Prostate gland (tissue), 2 donors: ENCODE results near the gene KIAA1328. TPM values are rescaled to one million over a fixed set of nuclear protein-coding genes. Genes with fewer than 3 reads are reported as not detected.

Experiments used
- DNase-seq: peaks from one replicate; pipeline ENCODE4 v3.0.0-alpha.2; 2019; ENCODE audit warnings: low spot score
- H3K27ac ChIP-seq, 2 donors: fragments of 200-600 bp; sonication (generic); 2 replicates each; pipeline ENCODE4 v1.5.1; 2017 to 2019
- H3K27me3 ChIP-seq: fragments of 200-600 bp; sonication (generic); replicated peaks from 2 replicates; pipeline ENCODE4 v1.5.1; 2019; ENCODE audit not compliant: insufficient read depth
- H3K36me3 ChIP-seq, 2 donors: fragments of 200-600 bp; sonication (generic); 1 replicate in 1 of 2; 2 replicates in 1 of 2; pipeline versions ENCODE4 v1.5.1 to v1.8.1; 2017 to 2019
- H3K4me1 ChIP-seq: fragments of 200-600 bp; sonication (generic); replicated peaks from 2 replicates; pipeline ENCODE4 v1.5.1; 2019
- H3K4me3 ChIP-seq, 2 donors: fragments of 200-600 bp; sonication (generic); 2 replicates each; pipeline ENCODE4 v1.5.1; 2017 to 2019
- H3K9me3 ChIP-seq: fragments of 200-600 bp; sonication (generic); 2 replicates; pipeline ENCODE4 v1.5.1; 2017
- POLR2A ChIP-seq: fragments of 450-650 bp; IDR thresholded peaks from one replicate; pipeline ENCODE4 v1.6.1; 2016; ENCODE audit warnings: antibody characterized with exemption, mild to moderate bottlenecking
- POLR2AphosphoS5 ChIP-seq: sonication (generic); formaldehyde crosslinking; IDR thresholded peaks from one replicate; pipeline ENCODE4 v1.6.1; 2017; ENCODE audit warnings: antibody characterized with exemption
- WGBS: methylation state at CpG from one replicate; pipeline ENCODE4 v1.1.5; 2018; 5-methylcytosine and 5-hydroxymethylcytosine counted together
- intact Hi-C: fragments of 100-400 bp; cut with DNase I; formaldehyde crosslinking; loops from one replicate; pipeline ENCODE4 v1.14.2; 2022
- total RNA-seq, 2 donors: library from RNA; depleted of rRNA; stranded (reverse); fragments of >200 nt; gene quantifications; one replicate each; pipeline ENCODE4 v1.1.0, GENCODE V29; 2016
- TF ChIP-seq, protein P1 (sequence below), 4 experiments: fragments of 200-600 bp in 2 of 4; fragments of 450-650 bp in 2 of 4; sonication (generic) in 2 of 4; IDR thresholded peaks; 1 replicate in 3 of 4; 2 replicates in 1 of 4; pipeline ENCODE4 v1.5.1; 2016 to 2019; ENCODE audit warnings: antibody characterized with exemption in 4 of 4, mild to moderate bottlenecking in 2 of 4, moderate library complexity in 2 of 4

The KIAA1328 gene
- total RNA-seq, 2 donors from 2014 or later, result 8.7 to 13.7 TPM

DNA sequence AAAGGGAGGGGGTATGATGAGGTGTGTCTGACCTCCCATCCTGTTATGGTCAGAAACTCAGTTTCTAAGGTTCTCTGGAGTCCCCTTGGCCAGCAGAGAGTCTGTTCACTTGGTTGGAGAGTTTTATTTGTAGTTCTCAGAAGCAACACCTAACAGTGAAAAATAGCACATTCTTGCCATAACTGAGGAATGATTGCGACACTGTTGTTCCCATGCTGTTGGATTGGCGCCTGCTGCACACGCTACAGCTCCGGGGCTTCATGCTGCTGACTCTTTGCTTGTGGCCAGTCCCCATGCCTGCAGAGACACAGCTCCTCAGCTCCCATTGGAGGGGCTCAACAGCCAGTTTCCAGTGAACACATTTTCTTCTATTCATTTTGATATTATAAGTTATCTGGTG is 42.2 kb upstream of the KIAA1328 start:
- Histone ChIP-seq H3K4me3 (no peak overlapping the region), H3K27me3 (no peaks in the 10 kb centered on the region), H3K9me3 (no peaks in the 10 kb centered on the region), H3K36me3 (no peaks in the 10 kb centered on the region), H3K4me1 (no peaks in the 10 kb centered on the region), H3K27ac (peak overlapping the region in 1 of 2 donors; percentile 21)
- TF ChIP-seq POLR2A, result no peak
- TF ChIP-seq, protein P1, sequence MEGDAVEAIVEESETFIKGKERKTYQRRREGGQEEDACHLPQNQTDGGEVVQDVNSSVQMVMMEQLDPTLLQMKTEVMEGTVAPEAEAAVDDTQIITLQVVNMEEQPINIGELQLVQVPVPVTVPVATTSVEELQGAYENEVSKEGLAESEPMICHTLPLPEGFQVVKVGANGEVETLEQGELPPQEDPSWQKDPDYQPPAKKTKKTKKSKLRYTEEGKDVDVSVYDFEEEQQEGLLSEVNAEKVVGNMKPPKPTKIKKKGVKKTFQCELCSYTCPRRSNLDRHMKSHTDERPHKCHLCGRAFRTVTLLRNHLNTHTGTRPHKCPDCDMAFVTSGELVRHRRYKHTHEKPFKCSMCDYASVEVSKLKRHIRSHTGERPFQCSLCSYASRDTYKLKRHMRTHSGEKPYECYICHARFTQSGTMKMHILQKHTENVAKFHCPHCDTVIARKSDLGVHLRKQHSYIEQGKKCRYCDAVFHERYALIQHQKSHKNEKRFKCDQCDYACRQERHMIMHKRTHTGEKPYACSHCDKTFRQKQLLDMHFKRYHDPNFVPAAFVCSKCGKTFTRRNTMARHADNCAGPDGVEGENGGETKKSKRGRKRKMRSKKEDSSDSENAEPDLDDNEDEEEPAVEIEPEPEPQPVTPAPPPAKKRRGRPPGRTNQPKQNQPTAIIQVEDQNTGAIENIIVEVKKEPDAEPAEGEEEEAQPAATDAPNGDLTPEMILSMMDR (IDR thresholded peaks at IDR 0.05), result no peak
- DNase-seq, result peak; percentile 15
- intact Hi-C loops, result no loop called here
- WGBS, result 58% methylated on average over 4 of the region's 4 CpGs

DNA sequence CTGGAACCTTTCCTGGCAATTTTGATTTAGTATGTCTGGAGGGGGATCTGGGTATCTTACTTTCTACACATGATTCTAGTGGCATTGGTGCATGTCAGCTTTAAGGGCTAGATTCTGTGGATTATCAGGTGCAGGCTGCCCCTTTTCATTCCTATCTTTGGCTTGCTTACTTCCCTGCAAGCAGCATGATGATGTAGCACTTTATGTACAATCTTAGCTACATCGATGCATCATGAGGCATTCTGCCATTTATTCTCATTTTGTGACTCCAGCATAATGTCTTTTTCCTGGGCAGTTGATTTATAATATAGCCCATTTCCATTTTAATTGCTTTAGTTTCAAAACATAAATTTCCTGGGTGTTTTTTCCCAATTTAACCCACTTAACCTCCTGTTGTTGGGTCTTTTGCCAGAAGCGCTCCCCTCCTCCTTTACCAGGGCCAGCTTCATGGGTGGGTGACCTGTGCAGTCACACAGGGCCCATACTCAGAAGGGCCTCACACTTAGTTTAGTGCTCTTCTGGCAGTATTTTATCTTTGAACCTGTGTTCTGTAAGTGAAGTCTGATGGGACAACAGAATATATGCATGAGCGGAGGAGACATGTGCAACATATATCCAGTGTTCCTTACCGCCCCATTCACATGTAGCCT is 36.2 kb upstream of the KIAA1328 start:
- no peaks in the 10 kb centered on the region for H3K27me3 ChIP-seq
- H3K9me3 ChIP-seq, result no peaks in the 10 kb centered on the region
- no peak overlapping the region for H3K4me3 ChIP-seq
- TF ChIP-seq POLR2A (no peak), POLR2AphosphoS5 (no peak)
- TF ChIP-seq, protein P1 (IDR thresholded peaks at IDR 0.05), result no peak
- no peak overlapping the region for H3K27ac ChIP-seq
- peaks cover 0 to 3% of the 10 kb centered on the region in 2 donors for H3K36me3 ChIP-seq
- intact Hi-C loops, result no loop called here
- WGBS, result 95% methylated on average over 4 of the region's 4 CpGs
- no peaks in the 10 kb centered on the region for H3K4me1 ChIP-seq
- DNase-seq, result no peak

DNA sequence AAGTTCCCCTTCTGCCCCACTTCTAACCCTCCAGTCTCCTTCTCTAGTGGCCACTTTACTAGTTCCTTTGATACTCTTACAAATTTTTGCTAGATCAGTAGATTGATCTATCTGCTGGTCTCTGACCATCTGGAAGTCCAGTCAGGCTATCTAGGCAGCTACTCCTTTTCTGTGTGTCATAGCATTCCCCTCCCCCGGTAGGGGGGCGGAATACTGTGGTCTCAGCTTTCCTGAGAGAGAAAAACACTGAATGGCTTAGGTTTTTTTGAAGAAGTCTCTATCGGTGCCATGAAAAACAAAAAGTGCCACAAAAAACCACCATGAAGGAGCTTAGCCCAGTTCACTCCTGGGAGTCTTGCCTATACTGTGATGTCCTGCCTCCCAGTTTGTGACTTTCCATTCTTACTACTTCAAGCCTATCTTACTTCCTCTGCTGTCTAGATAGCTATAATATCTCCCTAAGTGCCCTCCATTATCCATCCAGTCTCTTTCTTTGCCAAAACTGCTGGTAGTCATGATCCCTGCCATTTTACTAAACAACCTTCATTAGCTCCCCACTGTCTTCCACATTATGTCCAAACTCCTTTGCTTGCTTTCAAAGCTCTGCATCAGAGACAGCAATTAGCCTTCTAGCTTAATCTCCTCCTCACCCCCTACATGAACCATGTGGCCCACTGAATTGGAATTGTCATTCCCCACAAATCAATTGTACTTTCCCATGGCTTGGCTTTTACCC is 30.0 kb upstream of the KIAA1328 start:
- Histone ChIP-seq H3K4me1 (no peaks in the 10 kb centered on the region), H3K27ac (no peak overlapping the region), H3K4me3 (no peak overlapping the region), H3K9me3 (no peaks in the 10 kb centered on the region), H3K36me3 (peaks cover 0 to 3% of the 10 kb centered on the region in 2 donors), H3K27me3 (no peaks in the 10 kb centered on the region)
- DNase-seq, result no peak
- WGBS, result 87% methylated on average over 3 of the region's 3 CpGs
- TF ChIP-seq POLR2A, result no peak
- no peak for TF ChIP-seq POLR2AphosphoS5
- TF ChIP-seq, protein P1 (IDR thresholded peaks at IDR 0.05), result no peak
- intact Hi-C loops, result no loop called here

DNA sequence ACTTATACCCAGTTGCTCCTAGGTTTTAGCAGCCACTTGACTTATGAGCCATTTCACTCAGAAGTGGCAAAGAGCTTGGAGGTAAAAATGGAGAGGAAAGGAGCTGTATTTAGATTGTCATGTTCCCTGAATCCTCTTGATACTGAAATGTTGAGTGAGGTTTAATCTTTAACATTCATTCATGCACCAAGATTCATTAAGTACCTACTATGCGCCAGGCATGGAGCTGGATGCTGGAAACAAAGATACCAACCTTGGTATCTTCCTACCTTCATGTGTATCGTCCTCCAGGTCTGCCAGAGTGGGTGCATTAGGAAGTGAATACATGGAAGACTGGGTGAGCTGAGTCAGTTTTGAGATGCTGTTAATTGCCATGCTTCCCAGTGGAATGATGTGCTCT is 23.8 kb upstream of the KIAA1328 start:
- Histone ChIP-seq H3K4me3 (no peak overlapping the region), H3K36me3 (no peaks in the 10 kb centered on the region), H3K9me3 (no peaks in the 10 kb centered on the region), H3K27ac (no peak overlapping the region), H3K27me3 (no peaks in the 10 kb centered on the region), H3K4me1 (no peaks in the 10 kb centered on the region)
- DNase-seq, result no peak
- WGBS, result 94% methylated on average over 2 of the region's 2 CpGs
- TF ChIP-seq POLR2A (no peak), POLR2AphosphoS5 (no peak)
- TF ChIP-seq, protein P1 (IDR thresholded peaks at IDR 0.05), result no peak
- intact Hi-C loops, result no loop called here

DNA sequence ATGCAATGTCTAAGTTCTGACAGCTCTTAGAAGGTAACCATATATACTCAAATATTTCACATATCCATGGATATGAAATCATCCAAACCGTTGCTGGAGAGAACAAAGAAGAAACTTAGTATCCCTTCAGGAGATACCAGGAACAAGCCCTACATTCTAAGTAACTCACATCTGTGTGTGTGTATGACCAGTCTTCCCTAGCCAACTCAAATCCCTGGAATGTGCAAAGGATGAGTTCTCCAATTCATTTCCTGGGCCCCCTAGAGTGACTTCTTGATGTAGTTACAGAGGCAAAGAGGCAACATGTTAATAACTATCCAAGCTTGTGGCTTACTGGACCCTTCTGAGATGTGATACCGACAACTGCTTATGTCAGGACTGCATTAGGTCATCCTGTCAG is 20.2 kb upstream of the KIAA1328 start:
- no peaks in the 10 kb centered on the region for H3K36me3 ChIP-seq
- no peak for DNase-seq
- no peak overlapping the region for H3K27ac ChIP-seq
- H3K27me3 ChIP-seq, result no peaks in the 10 kb centered on the region
- WGBS, result 84% methylated on average over 2 of the region's 2 CpGs
- intact Hi-C loops, result no loop called here
- TF ChIP-seq, protein P1 (IDR thresholded peaks at IDR 0.05), result no peak
- TF ChIP-seq POLR2A (no peak), POLR2AphosphoS5 (no peak)
- no peaks in the 10 kb centered on the region for H3K4me1 ChIP-seq
- H3K9me3 ChIP-seq, result no peaks in the 10 kb centered on the region
- H3K4me3 ChIP-seq, result no peak overlapping the region
